ENCODE measurements around the gene DNAH9. TPM values are rescaled to one million over a fixed set of nuclear protein-coding genes. Genes with fewer than 3 reads are reported as not detected.

Gene DNAH9
- total and polyA plus RNA-seq, 2 of the 8 experiments (the other 6 are each of a cell fraction or from before 2014, with no cell fraction given): 0.21 to 0.86 TPM

DNA sequence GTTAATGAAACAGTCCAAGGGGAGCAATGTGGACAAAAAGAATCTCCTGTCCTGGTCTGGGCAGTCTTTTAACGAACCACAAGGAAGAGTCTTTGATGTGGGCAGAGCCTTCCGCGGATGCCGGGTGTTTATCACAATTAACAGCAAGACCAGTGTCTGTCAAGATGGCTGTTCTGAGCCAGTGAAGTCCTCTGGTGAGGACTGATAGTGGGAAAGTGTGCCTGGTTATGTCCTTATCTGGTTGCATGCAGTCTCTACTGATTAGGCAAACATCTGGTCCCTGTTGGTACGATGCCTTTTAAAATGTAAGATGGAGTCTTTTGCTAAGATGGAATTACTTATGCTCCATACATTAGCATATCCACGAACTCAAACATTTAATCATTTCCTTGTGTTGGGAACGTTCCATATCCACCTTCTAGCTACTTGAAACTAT is 310.5 kb downstream of the DNAH9 start:
- POLR2A ChIA-PET (ENCODE audit: partially characterized antibody): no interaction called here
- Histone ChIP-seq H3K14ac (ENCODE audit: insufficient read length) (no peak overlapping the region), H3K36me3 (ENCODE audit: control insufficient read depth in 2 of 4, insufficient read depth in 4 of 4, low read length in 3 of 4) (no peaks in the 10 kb centered on the region), H3K27me3 (replicated peaks in 1 of 4; ENCODE audit: control insufficient read depth in 3 of 4, extremely low read depth in 1 of 4, insufficient read depth in 3 of 4, low read length in 3 of 4) (no peaks in the 10 kb centered on the region), H4K20me1 (replicated peaks in 1 of 2; ENCODE audit: control insufficient read depth in 1 of 2, insufficient read depth in 2 of 2, low read length in 2 of 2) (no peaks in the 10 kb centered on the region), H3K4me1 (replicated peaks in 1 of 4; ENCODE audit: control insufficient read depth in 3 of 4, insufficient read depth in 4 of 4, low read length in 3 of 4) (no peaks in the 10 kb centered on the region), H3K23ac (ENCODE audit: insufficient read length) (no peak overlapping the region), H3K79me2 (ENCODE audit: control insufficient read depth in 1 of 2, insufficient read depth in 2 of 2, low read length in 2 of 2) (no peaks in the 10 kb centered on the region), H3K18ac (ENCODE audit: extremely low read depth, low read length) (no peak overlapping the region), H3K4me2 (ENCODE audit: insufficient read depth in 1 of 2, low read depth in 2 of 2, low read length in 2 of 2) (no peak overlapping the region), H2BK12ac (ENCODE audit: low read depth, low read length) (no peak overlapping the region), H3K56ac (replicated peaks; ENCODE audit: insufficient read length, low read depth, low read length) (no peak overlapping the region), H3K79me1 (ENCODE audit: low read depth, low read length) (no peaks in the 10 kb centered on the region), H4K8ac (ENCODE audit: extremely low read depth, insufficient read depth, low read length) (no peak overlapping the region), H4K5ac (ENCODE audit: insufficient read length, low read depth, low read length) (no peak overlapping the region), H3K4me3 (ENCODE audit: extremely low read depth in 1 of 4, insufficient read depth in 2 of 4, low read depth in 3 of 4, low read length in 4 of 4) (no peak overlapping the region), H3K23me2 (ENCODE audit: low read depth, low read length) (no peaks in the 10 kb centered on the region), H2AFZ (ENCODE audit: low read length) (peak overlapping the region; percentile 93; the same call in 1 of the 2 replicates), H2AK5ac (ENCODE audit: low read depth, low read length) (no peak overlapping the region), H3K27ac (ENCODE audit: low read depth, low read length) (no peak overlapping the region), H2BK20ac (ENCODE audit: low read length) (no peak overlapping the region), H2BK15ac (ENCODE audit: low read length) (no peak overlapping the region), H4K91ac (replicated peaks; ENCODE audit: insufficient read length, low read length) (no peak overlapping the region), H3K9me3 (ENCODE audit: insufficient read depth in 2 of 2, low read depth in 1 of 2, low read length in 1 of 2) (peaks cover 3% of the 10 kb centered on the region in 2 experiments; a peak in 2 of 4 replicates), H2BK120ac (replicated peaks; ENCODE audit: low read depth, low read length) (no peak overlapping the region), H3K4ac (replicated peaks; ENCODE audit: insufficient read length, low read depth, low read length) (no peak overlapping the region), H2BK5ac (ENCODE audit: low read depth, low read length) (no peak overlapping the region), H3K9ac (replicated peaks in 1 of 4; ENCODE audit: extremely low read depth in 1 of 4, low read depth in 3 of 4, low read length in 3 of 4) (no peak overlapping the region)
- DNase-seq (ENCODE audit: low read depth in 1 of 2, low spot score in 2 of 2): no peak
- WGBS, 2 experiments (ENCODE audit: extremely low coverage in 1 of 2, insufficient coverage in 1 of 2, insufficient read length in 1 of 2, insufficient replicate concordance in 2 of 2, low coverage in 1 of 2, low lambda C conversion rate in 2 of 2, missing lambda C conversion rate in 1 of 2): 78% methylated on average over 7 of the region's 7 CpGs; no CpG with 5 or more reads in 1 of the 2 experiments
- no peak for TF ChIP-seq TEAD4 (IDR thresholded peaks at IDR 0.05; ENCODE audit: low read depth, low read length)
- no peak for TF ChIP-seq CEBPB (IDR thresholded peaks at IDR 0.05; ENCODE audit: low read depth, low read length)
- no peak for TF ChIP-seq TAF1 (IDR thresholded peaks at IDR 0.05; ENCODE audit: low read depth, low read length)
- TF ChIP-seq PHF8 (conservative IDR thresholded peaks at IDR 0.05; ENCODE audit: low read depth, low read length): no peak
- no peak for TF ChIP-seq NRF1 (IDR thresholded peaks at IDR 0.05; ENCODE audit: low read depth, low read length)
- no peak for TF ChIP-seq SIX5 (IDR thresholded peaks at IDR 0.05; ENCODE audit: low read depth, low read length)
- no peak for TF ChIP-seq KDM5A (IDR thresholded peaks at IDR 0.05; ENCODE audit: low read length)
- CTCF ChIA-PET (ENCODE audit: partially characterized antibody): interaction anchor here (0.8 to 3.3 kb wide), 4 partner anchors 9 to 27 kb away, joined by 4 to 10 read pairs (median 4); no protein-coding TSS in a partner anchor
- FAIRE-seq: no peak

Data from H1 (cell line).